G401 (cell line): ENCODE results near the gene BBX. TPM values are rescaled to one million over a fixed set of nuclear protein-coding genes. Genes with fewer than 3 reads are reported as not detected.
A peak's percentile ranks its signal among the peaks of the same experiment; 100 is the strongest.
"Not testable (repeated sequence)": the region's sequence is repeated elsewhere in the genome, so short reads cannot be mapped to it uniquely, and the experiment has no call there.

ENCODE experiments used
- DNase-seq: peaks from one replicate; pipeline ENCODE4 v3.0.0-alpha.2; 2015; ENCODE audit warnings: low spot score
- in situ Hi-C: cut with HindIII; loops from 2 replicates; pipeline ENCODE4 v1.10.0; 2016; ENCODE audit warnings: low sequenced_read_pairs, mixed read lengths
- total RNA-seq: library from RNA; depleted of rRNA; stranded (reverse); fragments of >200 nt; shearing (Covaris generic); gene quantifications from 2 replicates; pipeline ENCODE4 v1.2.3, GENCODE V29; 2014

The BBX gene
- total RNA-seq, 1 experiment from 2014 or later: 0.10 TPM

DNA sequence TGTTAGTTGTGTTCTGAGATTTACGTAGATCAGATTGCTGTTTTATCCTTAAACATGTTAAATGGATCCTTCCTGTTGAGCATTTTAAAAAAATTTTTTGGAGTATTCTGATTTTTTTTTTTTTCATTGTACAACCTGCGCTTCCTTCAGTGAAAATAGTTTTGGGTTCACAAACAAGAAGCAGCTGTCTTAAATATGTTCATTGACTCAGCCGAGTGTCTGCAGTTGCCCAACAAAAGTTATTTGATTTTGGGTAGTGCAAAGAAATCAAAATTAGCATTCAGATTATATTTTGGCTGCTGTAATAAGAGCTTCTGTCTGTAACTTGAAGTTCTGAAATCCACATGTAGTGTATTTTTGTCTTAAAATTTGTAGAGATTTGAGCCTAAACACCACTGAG lies 148.2 kb downstream of the BBX start:
- in situ Hi-C loops: no loop called here

DNA sequence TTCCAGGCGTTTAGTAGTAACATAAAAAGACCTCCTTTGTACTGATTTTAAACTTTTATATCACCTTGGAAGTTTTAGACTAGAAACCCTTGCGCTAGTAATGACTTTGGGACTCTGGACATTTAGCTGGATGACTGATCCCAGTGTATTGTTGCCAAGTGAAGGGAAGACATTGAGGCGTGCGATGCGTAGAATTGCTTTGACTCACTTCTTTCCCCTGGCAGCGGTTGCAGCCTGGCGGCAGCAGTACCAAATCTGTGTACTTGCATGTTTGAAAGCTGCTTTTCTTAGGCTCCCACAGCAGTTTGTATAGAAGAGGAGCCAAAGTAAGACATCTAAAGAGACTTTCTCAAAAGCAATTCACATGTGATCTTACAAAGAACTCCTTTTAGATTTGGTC lies 151.6 kb downstream of the BBX start:
- in situ Hi-C loops: no loop called here
- no peak for DNase-seq

More for the DNA sequence above, 148.2 kb downstream of the BBX start:
- DNase-seq: no peak

DNA sequence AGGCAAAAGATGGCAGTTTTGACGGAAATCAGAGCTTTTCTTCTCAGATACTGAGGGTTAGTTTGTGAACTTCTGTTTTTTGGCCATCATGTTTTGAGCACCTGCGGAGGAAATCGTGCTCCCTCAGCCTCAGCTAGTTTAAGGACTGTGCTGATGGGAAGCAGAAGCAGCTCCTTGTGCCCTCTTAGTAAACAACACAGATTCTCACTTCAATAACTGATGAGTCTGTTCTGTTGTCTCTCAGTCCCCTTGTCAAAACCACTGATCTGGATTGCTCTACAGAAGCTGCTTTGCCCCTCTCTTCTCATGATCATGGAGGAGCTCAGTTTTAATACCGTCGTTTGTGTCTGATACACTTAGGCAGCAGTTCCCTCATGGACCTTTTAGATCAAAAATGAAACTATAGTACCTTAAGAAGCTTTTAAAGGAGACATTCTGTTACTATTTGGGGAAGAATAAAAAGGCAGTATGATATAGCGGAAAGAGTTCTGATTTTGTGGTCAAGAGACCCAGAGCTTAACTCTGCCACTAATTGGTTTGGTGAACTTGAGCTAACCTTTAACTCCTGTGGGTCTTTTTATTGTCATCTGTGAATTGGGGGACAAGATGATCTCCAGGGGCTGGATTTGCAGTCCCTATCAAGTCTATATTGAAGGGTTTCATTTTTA lies 152.6 kb downstream of the BBX start:
- DNase-seq: no peak
- in situ Hi-C loops: no loop called here

DNA sequence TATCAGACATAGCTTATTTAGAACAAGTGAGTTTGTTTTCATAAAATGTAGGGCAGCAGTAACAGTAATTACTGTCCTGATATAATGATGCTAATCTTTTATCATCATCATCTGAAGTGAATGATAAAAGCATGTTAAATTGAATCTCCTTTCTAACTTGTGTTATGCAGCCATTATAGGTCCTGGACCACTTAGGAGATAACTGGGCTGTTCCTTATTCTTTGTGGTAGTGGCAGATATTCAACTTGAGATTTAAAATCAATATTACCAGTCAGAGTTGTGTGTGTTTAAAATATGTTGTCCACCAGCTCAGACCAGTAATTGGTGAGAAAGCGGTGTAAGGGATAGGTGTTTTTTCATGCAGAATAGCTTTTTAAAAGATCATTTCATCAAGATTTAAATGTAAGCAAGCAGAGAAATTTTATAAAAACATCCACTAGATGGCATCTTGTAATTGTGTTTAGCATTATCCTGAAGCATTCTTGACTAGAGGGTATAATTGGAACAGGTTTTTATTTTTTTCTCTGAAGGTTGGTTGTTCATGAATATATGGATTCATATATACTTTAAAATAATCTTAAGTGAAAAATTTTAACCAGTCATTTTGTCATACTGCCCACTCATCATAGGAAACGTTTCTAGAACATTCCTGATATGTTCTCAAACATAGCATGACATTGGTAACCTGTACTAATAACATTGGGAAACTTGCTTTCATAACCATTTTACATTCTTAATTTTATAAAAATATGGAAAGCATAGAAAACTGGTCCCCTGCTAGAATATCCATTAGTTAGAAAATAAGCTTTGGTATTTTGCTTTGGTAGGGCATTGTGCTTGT lies 153.9 kb downstream of the BBX start:
- in situ Hi-C loops: no loop called here
- peak; percentile 58 for DNase-seq

DNA sequence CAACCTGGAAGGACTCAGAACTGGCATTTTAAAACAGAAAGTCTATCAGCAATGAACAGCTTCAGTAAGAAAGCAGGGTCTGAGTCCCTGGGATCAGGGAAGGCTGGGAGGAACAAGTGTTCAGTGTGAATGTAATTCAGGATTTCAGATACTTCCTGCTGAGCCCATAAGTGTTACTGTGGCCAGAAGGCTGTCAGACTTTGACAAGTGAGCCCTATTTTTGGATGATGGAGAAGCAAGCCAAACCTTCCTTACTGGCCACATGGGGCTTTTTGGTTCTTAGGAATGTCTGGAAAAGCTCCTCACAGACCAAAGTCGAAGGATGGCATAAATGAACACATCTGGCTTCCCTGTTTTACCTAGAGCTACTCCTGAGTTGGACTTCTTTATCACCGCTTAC lies 157.2 kb downstream of the BBX start:
- in situ Hi-C loops: no loop called here
- DNase-seq: no peak

DNA sequence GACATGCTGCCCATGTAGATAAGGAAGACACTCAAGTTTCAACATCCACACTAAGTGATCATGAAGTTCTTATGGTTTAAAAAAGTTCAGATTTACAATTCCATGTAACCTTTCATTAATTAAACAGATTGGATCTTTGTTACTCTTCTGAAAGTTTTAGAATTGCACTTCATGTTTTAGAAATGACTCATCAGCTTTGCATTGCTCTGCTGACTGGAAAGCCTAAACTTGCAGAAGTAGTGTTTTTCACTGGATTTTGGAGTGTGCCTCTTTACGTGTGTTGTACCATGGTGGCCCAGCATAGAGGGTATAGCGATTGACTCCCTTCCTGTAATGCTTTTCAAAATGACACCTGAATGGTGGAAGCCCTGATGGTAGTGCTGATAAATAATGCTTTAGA lies 157.9 kb downstream of the BBX start:
- in situ Hi-C loops: no loop called here
- no peak for DNase-seq

DNA sequence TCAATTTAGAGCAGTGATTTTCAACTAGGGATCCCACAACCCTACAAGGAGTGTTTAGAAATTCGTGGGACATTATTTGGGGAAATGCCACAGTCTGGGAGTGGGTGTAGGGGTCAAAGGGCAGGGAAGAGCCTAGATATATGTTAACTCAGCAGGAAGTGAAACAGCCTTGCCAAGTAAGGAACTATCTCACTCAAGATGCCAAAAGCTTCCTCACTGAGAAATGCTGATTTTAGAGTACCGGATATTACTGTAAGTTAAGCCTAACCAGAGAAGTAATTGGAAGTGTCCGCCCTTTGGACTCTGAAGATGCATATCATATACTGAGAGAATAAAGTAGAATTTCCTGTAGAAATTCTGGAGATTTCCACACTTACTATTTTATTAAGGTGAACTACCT lies 158.6 kb downstream of the BBX start:
- DNase-seq: no peak
- in situ Hi-C loops: no loop called here

DNA sequence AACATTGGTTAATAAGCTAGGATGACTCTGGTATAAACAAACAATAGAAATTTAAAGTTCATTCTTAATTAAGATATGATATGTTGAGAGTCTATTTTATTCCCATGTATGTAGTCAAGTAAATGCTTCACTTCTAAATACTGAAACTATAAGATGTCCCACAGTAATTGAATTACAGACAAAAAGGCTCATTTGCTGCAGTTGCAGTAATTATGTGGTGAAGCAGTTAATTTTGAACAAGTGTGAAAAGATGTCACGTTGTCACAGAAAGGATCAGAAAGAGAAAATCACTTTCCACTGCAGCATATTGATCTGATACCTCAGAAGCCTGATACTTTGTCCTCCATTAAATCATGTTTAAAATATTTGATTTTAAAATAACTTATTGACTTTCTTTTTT lies 159.8 kb downstream of the BBX start:
- no peak for DNase-seq
- in situ Hi-C loops: no loop called here

DNA sequence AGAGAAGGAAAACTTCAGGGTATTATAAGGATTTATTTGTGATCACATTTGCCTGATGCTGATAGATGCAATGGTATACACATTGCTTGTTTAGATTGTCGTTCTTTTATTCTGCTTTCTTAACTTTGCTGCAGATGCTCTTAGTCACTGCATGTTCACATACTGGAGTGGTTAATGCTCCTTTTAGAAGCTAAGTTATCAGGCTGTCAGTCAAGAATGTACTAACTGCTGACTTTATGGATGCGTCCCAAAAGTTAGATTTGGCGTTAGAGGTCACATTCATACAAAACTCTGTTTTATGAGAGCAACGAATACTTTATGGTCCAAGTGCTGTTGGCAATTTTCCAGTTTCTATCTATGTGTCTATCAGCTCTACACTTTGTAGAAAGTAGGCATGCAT lies 160.7 kb downstream of the BBX start:
- in situ Hi-C loops: no loop called here
- DNase-seq: no peak

DNA sequence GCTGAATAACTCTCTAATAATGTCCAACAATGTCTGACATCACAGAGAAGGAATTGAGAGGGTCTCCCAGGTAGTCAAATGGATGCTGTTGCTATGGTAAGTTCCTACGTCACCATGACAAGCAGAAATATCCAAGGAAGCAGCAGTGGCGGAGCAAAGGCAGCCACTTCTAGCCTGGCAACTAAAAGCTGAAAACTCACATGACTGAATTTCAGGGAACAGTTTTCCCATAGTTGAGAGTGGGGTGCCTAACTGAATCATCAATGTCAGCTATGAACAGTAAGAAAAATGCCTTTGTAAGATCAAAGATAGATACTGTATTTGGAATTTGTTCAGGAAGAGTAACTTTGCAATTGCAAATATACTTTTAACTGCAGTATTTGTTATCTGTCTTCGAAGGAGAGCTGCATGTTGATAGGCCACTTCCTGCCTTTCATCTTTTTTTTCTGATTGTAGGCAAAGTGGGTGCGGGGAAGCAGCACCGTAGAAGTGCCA lies 161.7 kb downstream of the BBX start:
- no peak for DNase-seq
- in situ Hi-C loops: no loop called here

DNA sequence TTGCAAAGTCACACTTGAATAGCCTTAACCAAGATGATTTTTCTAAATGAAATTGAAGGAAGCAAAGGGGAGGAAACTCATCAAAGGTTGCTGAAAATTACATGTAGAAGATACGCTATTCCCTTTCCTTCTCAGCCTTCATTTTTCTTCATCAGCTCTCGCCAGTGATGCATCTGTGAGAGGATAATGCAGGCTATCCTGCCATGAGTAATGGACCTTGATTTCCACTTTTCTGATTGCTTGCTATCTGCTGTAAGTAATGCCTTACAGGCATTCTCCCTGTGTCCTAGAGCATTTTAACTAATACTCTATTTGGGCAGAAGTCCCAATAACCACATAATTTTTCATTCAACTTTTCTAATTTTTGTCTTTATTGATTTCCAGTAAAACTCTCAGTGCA lies 162.6 kb downstream of the BBX start:
- in situ Hi-C loops: no loop called here

DNA sequence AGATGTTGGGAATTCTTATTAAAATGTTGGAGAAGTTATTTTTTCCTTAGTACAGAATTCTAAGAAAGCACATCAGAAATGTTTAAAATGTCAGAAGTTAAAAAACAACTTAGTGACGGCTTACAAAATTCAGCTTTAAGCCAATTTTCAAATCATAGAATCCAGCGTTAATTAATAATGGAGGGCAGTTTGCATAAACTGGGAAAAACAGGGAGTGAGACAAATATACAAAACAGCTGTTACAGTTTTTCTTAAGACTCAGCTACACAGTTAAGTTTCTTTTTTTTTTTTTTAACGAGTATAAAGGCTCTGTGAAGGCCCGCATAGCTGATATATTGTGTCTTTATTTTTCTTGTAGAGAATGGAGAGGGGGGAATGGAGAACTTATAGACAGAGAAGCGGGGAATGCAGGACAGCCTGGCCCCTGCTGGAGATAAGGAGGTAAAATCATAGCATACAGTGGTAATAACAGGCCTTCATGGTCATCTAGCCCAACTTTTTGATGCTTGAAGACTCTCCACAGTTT lies 164.4 kb downstream of the BBX start:
- in situ Hi-C loops: no loop called here
- no peak for DNase-seq

More for the DNA sequence above, 162.6 kb downstream of the BBX start:
- DNase-seq: no peak

DNA sequence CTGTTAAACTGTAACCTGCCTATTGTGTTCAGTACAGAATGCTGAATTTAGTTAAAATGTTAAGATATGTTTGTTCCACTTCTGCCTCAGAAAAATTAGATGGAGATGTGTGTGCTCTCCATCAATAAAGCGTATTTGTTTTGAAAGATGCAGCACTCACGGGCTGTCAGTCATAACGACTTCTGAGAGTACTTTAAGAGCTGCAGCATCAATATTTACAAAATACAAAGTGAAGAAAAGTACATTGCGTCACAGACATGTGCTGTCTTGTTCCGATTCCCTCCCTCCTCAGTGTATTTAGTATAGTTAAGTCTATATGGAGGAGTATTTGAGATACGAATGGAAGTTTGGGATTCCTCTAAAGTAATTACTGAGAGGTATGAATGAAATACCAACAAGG lies 166.6 kb downstream of the BBX start:
- in situ Hi-C loops: no loop called here
- DNase-seq: no peak

DNA sequence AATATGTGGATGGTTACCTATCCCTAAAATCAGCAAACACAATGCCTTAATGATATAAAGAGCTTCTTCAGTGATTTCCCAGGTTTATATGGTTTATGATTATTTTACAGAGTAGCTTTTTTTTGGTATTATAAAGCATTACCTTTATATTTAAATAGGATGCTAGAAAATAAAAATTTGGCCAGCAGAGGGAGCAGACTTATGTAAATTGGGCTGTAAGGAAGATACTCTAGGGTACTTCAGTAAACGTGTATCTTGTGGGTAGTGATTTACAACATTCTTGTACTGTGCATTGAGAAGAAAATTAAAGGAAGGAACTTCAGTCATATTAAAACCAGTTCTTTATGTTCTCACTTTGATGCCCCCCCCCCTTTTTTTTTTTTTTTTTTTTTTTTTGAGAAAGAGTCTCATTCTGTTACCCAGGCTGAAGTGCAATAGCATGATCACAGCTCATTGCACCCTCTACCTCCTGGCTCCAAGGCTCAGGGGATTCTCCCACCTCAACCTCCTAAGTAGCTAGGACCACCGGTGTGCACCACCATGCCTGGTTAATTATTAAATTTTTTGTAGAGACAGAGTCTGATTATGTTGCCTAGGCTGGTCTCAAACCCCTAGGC lies 167.9 kb downstream of the BBX start:
- DNase-seq: peak; percentile 70
- in situ Hi-C loops: no loop called here

DNA sequence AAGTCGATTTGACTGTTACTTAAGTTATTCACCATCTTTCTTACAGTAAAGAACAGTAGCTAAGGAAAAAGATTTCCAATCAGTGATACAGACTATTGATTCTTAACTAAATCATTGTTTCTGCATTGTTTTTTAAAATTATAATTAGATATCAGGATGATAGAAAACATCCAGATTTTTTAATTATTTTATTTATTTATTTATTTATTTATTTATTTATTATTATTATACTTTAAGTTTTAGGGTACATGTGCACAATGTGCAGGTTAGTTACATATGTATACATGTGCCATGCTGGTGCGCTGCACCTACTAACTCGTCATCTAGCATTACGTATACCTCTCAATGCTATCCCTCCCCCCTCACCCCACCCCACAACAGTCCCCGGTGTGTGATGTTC lies 169.2 kb downstream of the BBX start:
- in situ Hi-C loops, DNase-seq: not testable (repeated sequence)

DNA sequence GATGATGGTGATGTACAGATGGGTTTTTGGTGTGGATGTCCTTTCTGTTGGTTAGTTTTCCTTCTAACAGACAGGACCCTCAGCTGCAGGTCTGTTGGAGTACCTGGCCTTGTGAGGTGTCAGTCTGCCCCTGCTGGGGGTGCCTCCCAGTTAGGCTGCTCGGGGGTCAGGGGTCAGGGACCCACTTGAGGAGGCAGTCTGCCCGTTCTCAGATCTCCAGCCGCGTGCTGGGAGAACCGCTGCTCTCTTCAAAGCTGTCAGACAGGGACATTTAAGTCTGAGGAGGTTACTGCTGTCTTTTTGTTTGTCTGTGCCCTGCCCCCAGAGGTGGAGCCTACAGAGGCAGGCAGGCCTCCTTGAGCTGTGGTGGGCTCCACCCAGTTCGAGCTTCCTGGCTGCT lies 174.6 kb downstream of the BBX start:
- DNase-seq, in situ Hi-C loops: not testable (repeated sequence)

DNA sequence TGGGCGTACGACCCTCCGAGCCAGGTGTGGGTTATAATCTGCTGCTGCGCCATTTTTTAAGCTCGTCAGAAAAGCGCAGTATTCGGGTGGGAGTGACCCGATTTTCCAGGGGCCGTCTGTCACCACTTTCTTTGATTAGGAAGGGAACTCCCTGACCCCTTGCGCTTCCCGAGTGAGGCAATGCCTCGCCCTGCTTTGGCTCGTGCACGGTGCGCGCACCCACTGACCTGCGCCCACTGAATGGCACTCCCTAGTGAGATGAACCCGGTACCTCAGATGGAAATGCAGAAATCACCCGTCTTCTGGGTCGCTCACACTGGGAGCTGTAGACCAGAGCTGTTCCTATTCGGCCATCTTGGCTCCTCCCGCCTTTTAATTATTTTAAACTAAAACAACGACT lies 175.1 kb downstream of the BBX start:
- DNase-seq, in situ Hi-C loops: not testable (repeated sequence)

DNA sequence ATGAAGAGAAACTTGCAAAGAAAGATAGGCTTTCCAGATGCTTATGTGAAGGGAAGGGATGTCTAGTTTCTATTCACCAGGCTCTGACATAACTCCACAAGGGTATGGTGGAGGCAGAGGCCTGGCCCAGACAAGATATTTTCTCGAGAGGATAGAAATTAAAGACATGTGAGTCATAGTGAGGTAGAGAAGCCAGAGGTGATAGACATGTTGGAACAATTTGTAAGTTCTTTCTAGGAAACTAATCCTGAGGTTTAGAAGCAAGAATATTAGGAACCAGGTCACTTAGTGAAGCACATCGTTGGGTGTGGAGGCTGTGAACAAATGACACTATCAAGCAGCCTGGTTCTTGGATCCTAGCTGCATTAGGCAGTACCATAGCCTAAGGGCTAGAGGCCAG lies 176.9 kb downstream of the BBX start:
- DNase-seq: no peak
- in situ Hi-C loops: no loop called here

DNA sequence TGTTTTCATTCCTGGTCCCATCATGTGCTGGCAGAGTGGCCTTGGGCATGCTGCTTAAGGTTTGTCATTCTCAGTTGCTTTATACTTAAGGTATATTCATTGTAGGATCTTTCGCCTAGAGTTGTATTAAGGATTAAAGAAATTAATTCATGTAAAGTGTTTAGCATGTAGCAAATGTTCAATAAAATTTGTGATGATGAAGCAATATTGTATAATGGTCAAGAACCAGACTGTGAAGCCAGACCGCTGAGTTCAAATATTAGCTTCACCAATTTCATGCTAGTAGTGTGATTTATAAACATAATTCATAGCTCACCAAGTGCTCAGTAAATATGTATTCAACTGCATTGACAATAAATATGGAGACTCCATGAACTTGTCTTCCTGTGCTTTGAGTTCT lies 178.5 kb downstream of the BBX start:
- DNase-seq: no peak

DNA sequence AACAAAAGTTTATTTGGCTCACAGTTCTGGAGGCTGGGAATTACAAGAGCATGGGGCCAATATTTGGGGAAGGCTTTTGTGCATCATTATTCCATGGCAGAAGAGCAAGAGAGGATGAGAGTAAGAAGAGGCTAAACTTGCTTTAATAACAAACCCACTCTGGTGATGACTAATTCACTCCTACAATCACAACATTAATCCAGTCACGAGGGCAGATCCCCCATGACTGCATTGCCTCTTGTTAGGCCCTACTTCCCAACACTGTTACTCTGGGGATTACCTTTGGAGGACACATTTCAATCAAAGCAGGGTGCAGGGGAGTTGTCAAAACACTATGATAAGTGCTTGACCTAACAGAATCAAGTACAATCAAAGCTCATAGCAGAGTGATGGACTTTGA lies 181.7 kb downstream of the BBX start:
- no peak for DNase-seq
- in situ Hi-C loops: no loop called here

More for the DNA sequence above, 178.5 kb downstream of the BBX start:
- in situ Hi-C loops: no loop called here
